Neuronal stem cell (in vitro differentiated cells): ENCODE data around the gene SEMA3E.
"Not testable (repeated sequence)": the region's sequence is repeated elsewhere in the genome, so short reads cannot be mapped to it uniquely, and the experiment has no call there.

ENCODE experiments used
- DNase-seq: peaks from one replicate; pipeline ENCODE4 v3.0.0-alpha.2; 2013; ENCODE audit warnings: low spot score
- H2AFZ ChIP-seq: one replicate; pipeline ENCODE4 v1.6.1; 2013; ENCODE audit warnings: mild to moderate bottlenecking, low read length, inconsistent platforms
- H2AK5ac ChIP-seq: 2 replicates; pipeline ENCODE4 v1.6.1; 2013; ENCODE audit warnings: low read depth, mild to moderate bottlenecking, inconsistent platforms, low read length, moderate library complexity, mixed read lengths
- H2BK120ac ChIP-seq: 2 replicates; pipeline ENCODE4 v1.6.1; 2013; ENCODE audit warnings: low read depth, mild to moderate bottlenecking, inconsistent platforms, low read length, moderate library complexity, mixed read lengths
- H2BK12ac ChIP-seq: one replicate; pipeline ENCODE4 v1.6.1; 2013; ENCODE audit warnings: low read length, inconsistent platforms
- H2BK15ac ChIP-seq: 2 replicates; pipeline ENCODE4 v1.6.1; 2013; ENCODE audit warnings: mild to moderate bottlenecking, low read length, inconsistent platforms, mixed read lengths
- H2BK5ac ChIP-seq: one replicate; pipeline ENCODE4 v1.6.1; 2013; ENCODE audit warnings: inconsistent platforms, mild to moderate bottlenecking, low read length, moderate library complexity
- H3K14ac ChIP-seq: one replicate; pipeline ENCODE4 v1.6.1; 2013; ENCODE audit warnings: low read length, inconsistent platforms
- H3K18ac ChIP-seq: 2 replicates; pipeline ENCODE4 v1.6.1; 2013; ENCODE audit warnings: low read length, inconsistent platforms
- H3K23ac ChIP-seq: 2 replicates; pipeline ENCODE4 v1.6.1; 2013; ENCODE audit warnings: low read depth, mild to moderate bottlenecking, mixed read lengths, low read length, inconsistent platforms; ENCODE audit not compliant: poor library complexity
- H3K27ac ChIP-seq: replicated peaks from 3 replicates; pipeline ENCODE4 v1.5.1; 2013; ENCODE audit warnings: low read length, inconsistent platforms
- H3K27me3 ChIP-seq, 3 experiments: 2 replicates each; pipeline ENCODE4 v1.6.1; 2013; ENCODE audit warnings: low read length in 3 of 3, mild to moderate bottlenecking in 2 of 3, inconsistent platforms in 1 of 3, low read depth in 1 of 3, mixed read lengths in 1 of 3, moderate library complexity in 1 of 3; ENCODE audit not compliant: control insufficient read depth in 3 of 3, insufficient read depth in 3 of 3
- H3K36me3 ChIP-seq, 2 donors: replicated peaks in 1 of 2; 2 replicates each; pipeline ENCODE4 v1.6.1; 2013; ENCODE audit warnings: low read length in 2 of 2; ENCODE audit not compliant: control insufficient read depth in 2 of 2, insufficient read depth in 2 of 2
- H3K4ac ChIP-seq: 2 replicates; pipeline ENCODE4 v1.6.1; 2013; ENCODE audit warnings: inconsistent platforms, mild to moderate bottlenecking, low read length, moderate library complexity
- H3K4me1 ChIP-seq, 2 donors: 1 replicate in 1 of 2; 2 replicates in 1 of 2; pipeline ENCODE4 v1.6.1; 2013; ENCODE audit warnings: low read length in 2 of 2, low read depth in 1 of 2; ENCODE audit not compliant: control insufficient read depth in 2 of 2, insufficient read depth in 1 of 2
- H3K4me2 ChIP-seq: one replicate; pipeline ENCODE4 v1.6.1; 2013; ENCODE audit warnings: mild to moderate bottlenecking, low read length, inconsistent platforms; ENCODE audit not compliant: insufficient read depth, poor library complexity, severe bottlenecking
- H3K4me3 ChIP-seq, 2 donors: 2 replicates each; pipeline ENCODE4 v1.5.1; 2013; ENCODE audit warnings: low read length in 2 of 2, mild to moderate bottlenecking in 2 of 2, inconsistent platforms in 1 of 2, moderate library complexity in 1 of 2
- H3K79me1 ChIP-seq: one replicate; pipeline ENCODE4 v1.6.1; 2013; ENCODE audit warnings: low read depth, mild to moderate bottlenecking, inconsistent platforms, low read length, moderate library complexity
- H3K9ac ChIP-seq: one replicate; pipeline ENCODE4 v1.6.1; 2013; ENCODE audit warnings: mild to moderate bottlenecking, low read depth, low read length, inconsistent platforms; ENCODE audit not compliant: poor library complexity
- H3K9me3 ChIP-seq, 2 donors: replicated peaks in 1 of 2; 2 replicates each; pipeline versions ENCODE3 to v1.6.1; 2013; ENCODE audit warnings: low read length in 2 of 2, mild to moderate bottlenecking in 2 of 2, inconsistent platforms in 1 of 2, low read depth in 1 of 2, mixed read lengths in 1 of 2, moderate library complexity in 1 of 2; ENCODE audit not compliant: control insufficient read depth in 2 of 2, insufficient read depth in 1 of 2
- H4K8ac ChIP-seq: one replicate; pipeline ENCODE4 v1.6.1; 2013; ENCODE audit warnings: low read depth, mild to moderate bottlenecking, inconsistent platforms, low read length, moderate library complexity
- H4K91ac ChIP-seq: one replicate; pipeline ENCODE4 v1.6.1; 2013; ENCODE audit warnings: low read length, low read depth, mild to moderate bottlenecking, inconsistent platforms; ENCODE audit not compliant: poor library complexity
- WGBS, 2 donors: extraction: QIAGEN DNeasy Blood & Tissue Kit; methylation state at CpG; one replicate each; pipeline ENCODE4 v1.1.7; 2013; ENCODE audit warnings: missing lambda C conversion rate in 2 of 2, mixed read lengths in 1 of 2; ENCODE audit not compliant: insufficient read length in 2 of 2, insufficient replicate concordance in 1 of 2; ENCODE audit errors: extremely low coverage in 2 of 2; 5-methylcytosine and 5-hydroxymethylcytosine counted together

SEMA3E gene

DNA sequence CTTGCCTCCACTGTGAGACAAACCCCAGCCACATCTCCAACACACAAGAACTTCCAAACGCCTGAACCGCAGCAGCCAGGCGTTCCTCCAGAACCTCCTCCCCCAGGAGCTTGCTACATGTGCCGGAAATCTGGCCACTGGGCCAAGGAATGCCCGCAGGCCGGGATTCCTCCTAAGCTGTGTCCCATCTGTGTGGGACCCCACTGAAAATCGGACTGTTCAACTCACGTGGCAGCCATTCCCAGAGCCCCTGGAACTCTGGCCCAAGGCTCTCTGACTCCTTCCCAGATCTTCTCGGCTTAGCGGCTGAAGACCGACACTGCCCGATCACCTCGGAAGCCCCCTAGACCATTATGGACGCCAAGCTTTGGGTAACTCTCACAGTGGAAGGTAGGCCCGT lies 187.1 kb downstream of the SEMA3E start:
- H3K18ac ChIP-seq, H3K36me3 ChIP-seq, H2BK120ac ChIP-seq, H3K4me3 ChIP-seq, H3K4me1 ChIP-seq, H3K79me1 ChIP-seq, H2AFZ ChIP-seq, H3K9me3 ChIP-seq, H3K4ac ChIP-seq, H3K14ac ChIP-seq, H2BK5ac ChIP-seq, H3K27me3 ChIP-seq, H3K4me2 ChIP-seq, H2AK5ac ChIP-seq, H2BK12ac ChIP-seq, H4K8ac ChIP-seq, H3K27ac ChIP-seq, DNase-seq, H3K23ac ChIP-seq, H3K9ac ChIP-seq, H4K91ac ChIP-seq, H2BK15ac ChIP-seq: not testable (repeated sequence)
- no CpG with 5 or more reads among the region's 15 CpGs for WGBS, 2 donors

DNA sequence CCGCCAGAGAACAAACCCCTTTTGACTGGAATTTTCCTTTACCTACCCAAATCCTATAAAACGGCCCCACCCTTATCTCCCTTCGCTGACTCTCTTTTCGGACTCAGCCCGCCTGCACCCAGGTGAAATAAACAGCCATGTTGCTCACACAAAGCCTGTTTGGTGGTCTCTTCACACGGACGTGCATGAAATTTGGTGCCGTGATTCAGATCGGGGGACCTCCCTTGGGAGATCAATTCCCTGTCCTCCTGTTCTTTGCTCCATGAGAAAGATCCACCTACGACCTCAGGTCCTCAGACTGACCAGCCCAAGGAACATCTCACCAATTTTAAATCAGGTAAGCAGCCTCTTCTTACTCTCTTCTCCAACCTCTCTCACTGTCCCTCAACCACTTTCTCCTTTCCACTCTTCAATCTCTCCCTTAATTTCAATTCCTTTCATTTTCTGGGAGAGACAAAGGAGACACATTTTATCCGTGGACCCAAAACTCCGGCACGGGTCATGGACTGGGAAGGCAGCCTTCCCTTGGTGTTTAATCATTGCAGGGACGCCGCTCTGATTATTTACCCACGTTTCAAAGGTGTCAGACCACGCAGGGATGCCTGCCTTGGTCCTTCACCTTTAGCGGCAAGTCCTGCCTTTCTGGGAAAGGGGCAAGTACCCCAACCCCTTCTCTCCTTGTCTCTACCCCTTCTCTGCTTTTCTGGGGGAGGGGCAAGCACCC lies 188.8 kb downstream of the SEMA3E start:
- not testable (repeated sequence) for H3K14ac ChIP-seq, DNase-seq, H3K4me2 ChIP-seq, H3K27ac ChIP-seq, H2BK12ac ChIP-seq, H3K23ac ChIP-seq, H4K8ac ChIP-seq, H2BK5ac ChIP-seq, H3K79me1 ChIP-seq, H3K4ac ChIP-seq, H2BK15ac ChIP-seq, H3K4me1 ChIP-seq, H3K36me3 ChIP-seq, H3K4me3 ChIP-seq, H2AK5ac ChIP-seq, H3K18ac ChIP-seq, H3K9me3 ChIP-seq, H2AFZ ChIP-seq, H4K91ac ChIP-seq, H3K27me3 ChIP-seq, H2BK120ac ChIP-seq, H3K9ac ChIP-seq
- no CpG with 5 or more reads among the region's 18 CpGs for WGBS, 2 donors

DNA sequence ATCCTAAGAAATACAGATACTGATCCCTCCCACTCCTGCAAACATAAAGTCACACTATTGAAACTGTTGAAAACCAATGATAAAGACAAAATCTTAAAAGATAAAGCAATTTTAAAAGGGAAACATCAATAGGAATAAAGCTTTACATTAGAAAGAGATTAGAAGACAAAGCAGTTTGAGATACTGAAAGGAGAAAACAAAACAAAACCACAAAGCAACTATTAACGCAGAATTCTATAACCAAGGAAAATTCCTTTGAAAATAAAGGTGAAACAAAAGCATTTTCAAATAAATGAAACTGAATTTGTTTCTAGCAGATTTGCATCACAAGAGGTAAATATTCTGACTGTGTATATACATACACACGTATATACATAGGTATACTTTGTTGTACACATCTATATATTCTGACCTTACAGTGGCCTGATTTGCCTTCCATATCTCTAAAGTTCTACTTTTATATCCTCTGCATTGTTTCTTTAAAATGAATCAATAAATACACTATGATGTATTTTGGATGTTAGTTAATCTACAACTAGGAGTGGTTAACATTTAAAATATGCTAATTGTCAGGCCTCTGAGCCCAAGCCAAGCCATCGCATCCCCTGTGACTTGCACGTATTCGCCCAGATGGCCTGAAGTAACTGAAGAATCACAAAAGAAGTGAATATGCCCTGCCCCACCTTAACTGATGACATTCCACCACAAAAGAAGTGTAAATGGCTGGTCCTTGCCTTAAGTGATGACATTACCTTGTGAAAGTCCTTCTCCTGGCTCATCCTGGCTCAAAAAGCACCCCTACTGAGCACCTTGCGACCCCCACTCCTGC lies 189.6 kb downstream of the SEMA3E start:
- H4K91ac ChIP-seq, H3K36me3 ChIP-seq: not testable (repeated sequence)
- WGBS, 2 donors: no CpG with 5 or more reads among the region's 6 CpGs

More for the DNA sequence above, 189.6 kb downstream of the SEMA3E start:
- H3K79me1 ChIP-seq, H3K27me3 ChIP-seq, H2BK15ac ChIP-seq, DNase-seq, H3K23ac ChIP-seq, H2BK5ac ChIP-seq, H2AFZ ChIP-seq, H3K14ac ChIP-seq, H3K4ac ChIP-seq, H3K9ac ChIP-seq, H4K8ac ChIP-seq, H3K4me1 ChIP-seq, H3K18ac ChIP-seq, H2BK12ac ChIP-seq, H3K4me3 ChIP-seq, H3K27ac ChIP-seq, H2AK5ac ChIP-seq, H3K9me3 ChIP-seq, H3K4me2 ChIP-seq, H2BK120ac ChIP-seq: not testable (repeated sequence)
